HAP-1 (cell line): ENCODE data around the gene PLIN5.

Experiments
- DNase-seq, 2 experiments: peaks; one replicate each; pipeline ENCODE4 v3.0.0-alpha.2; 2016 to 2020; ENCODE audit warnings: low spot score in 2 of 2
- H3K27me3 ChIP-seq: fragments of 250-450 bp; sonication (Bioruptor Pico); 2 replicates; pipeline ENCODE4 v1.5.1; 2020; ENCODE audit warnings: low read depth, mild to moderate bottlenecking, moderate library complexity
- H3K36me3 ChIP-seq: fragments of 250-450 bp; sonication (Bioruptor Pico); replicated peaks from 2 replicates; pipeline ENCODE4 v1.5.1; 2020; ENCODE audit warnings: mild to moderate bottlenecking
- H3K4me1 ChIP-seq: fragments of 250-450 bp; sonication (Bioruptor Pico); 2 replicates; pipeline ENCODE4 v1.5.1; 2020; ENCODE audit warnings: mild to moderate bottlenecking
- H3K4me3 ChIP-seq: fragments of 250-450 bp; sonication (Bioruptor Pico); 2 replicates; pipeline ENCODE4 v1.5.1; 2020; ENCODE audit warnings: mild to moderate bottlenecking, moderate library complexity
- H3K9me3 ChIP-seq: fragments of 250-450 bp; sonication (Bioruptor Pico); 2 replicates; pipeline ENCODE4 v1.5.1; 2020; ENCODE audit warnings: mild to moderate bottlenecking, moderate library complexity
- in situ Hi-C: fragments of 300-500 bp; cut with MboI; formaldehyde crosslinking; loops from 3 replicates; pipeline ENCODE4 v1.14.3; 2020; ENCODE audit warnings: low sequenced_read_pairs, inconsistent platforms, mixed read lengths

The PLIN5 gene

GRCh38 chr19:4504891-4505569, 30.0 kb downstream of the PLIN5 start:
- H3K4me3 ChIP-seq = no peak overlapping the region
- H3K9me3 ChIP-seq = no peaks in the 10 kb centered on the region
- H3K36me3 ChIP-seq = peaks cover 17% of the 10 kb centered on the region
- in situ Hi-C loops = no loop called here
- no peaks in the 10 kb centered on the region for H3K4me1 ChIP-seq
- no peak for DNase-seq
- no peaks in the 10 kb centered on the region for H3K27me3 ChIP-seq

GRCh38 chr19:4504297-4504701, 30.7 kb downstream of the PLIN5 start:
- H3K36me3 ChIP-seq = peaks cover 21% of the 10 kb centered on the region
- in situ Hi-C loops = no loop called here

GRCh38 chr19:4503825-4504170, 31.2 kb downstream of the PLIN5 start:
- no peak for DNase-seq
- no peaks in the 10 kb centered on the region for H3K4me1 ChIP-seq
- no peaks in the 10 kb centered on the region for H3K9me3 ChIP-seq
- H3K4me3 ChIP-seq = no peak overlapping the region
- H3K27me3 ChIP-seq = no peaks in the 10 kb centered on the region
- H3K36me3 ChIP-seq = peaks cover 24% of the 10 kb centered on the region
- in situ Hi-C loops = no loop called here

More at GRCh38 chr19:4504297-4504701, 30.7 kb downstream of the PLIN5 start:
- no peaks in the 10 kb centered on the region for H3K9me3 ChIP-seq
- no peaks in the 10 kb centered on the region for H3K27me3 ChIP-seq
- no peaks in the 10 kb centered on the region for H3K4me1 ChIP-seq
- no peak overlapping the region for H3K4me3 ChIP-seq
- no peak for DNase-seq

GRCh38 chr19:4503132-4503824, 31.7 kb downstream of the PLIN5 start:
- peaks cover 29% of the 10 kb centered on the region for H3K36me3 ChIP-seq
- in situ Hi-C loops = no loop called here
- H3K4me3 ChIP-seq = no peak overlapping the region
- DNase-seq = no peak
- H3K27me3 ChIP-seq = no peaks in the 10 kb centered on the region
- no peaks in the 10 kb centered on the region for H3K9me3 ChIP-seq
- H3K4me1 ChIP-seq = no peaks in the 10 kb centered on the region

GRCh38 chr19:4502282-4503131, 32.5 kb downstream of the PLIN5 start:
- Histone ChIP-seq H3K27me3 (no peaks in the 10 kb centered on the region), H3K4me3 (no peak overlapping the region), H3K4me1 (no peaks in the 10 kb centered on the region), H3K9me3 (no peaks in the 10 kb centered on the region), H3K36me3 (peaks cover 37% of the 10 kb centered on the region)
- DNase-seq = no peak
- in situ Hi-C loops = no loop called here

- Histone ChIP-seq H3K36me3 (peaks cover 40% of the 10 kb centered on the region), H3K4me1 (no peaks in the 10 kb centered on the region), H3K27me3 (no peaks in the 10 kb centered on the region), H3K4me3 (no peak overlapping the region), H3K9me3 (no peaks in the 10 kb centered on the region)
- DNase-seq = no peak
- in situ Hi-C loops = no loop called here
These were observed 33.3 kb downstream of the PLIN5 start for GRCh38 chr19:4501691-4502090.

DNA sequence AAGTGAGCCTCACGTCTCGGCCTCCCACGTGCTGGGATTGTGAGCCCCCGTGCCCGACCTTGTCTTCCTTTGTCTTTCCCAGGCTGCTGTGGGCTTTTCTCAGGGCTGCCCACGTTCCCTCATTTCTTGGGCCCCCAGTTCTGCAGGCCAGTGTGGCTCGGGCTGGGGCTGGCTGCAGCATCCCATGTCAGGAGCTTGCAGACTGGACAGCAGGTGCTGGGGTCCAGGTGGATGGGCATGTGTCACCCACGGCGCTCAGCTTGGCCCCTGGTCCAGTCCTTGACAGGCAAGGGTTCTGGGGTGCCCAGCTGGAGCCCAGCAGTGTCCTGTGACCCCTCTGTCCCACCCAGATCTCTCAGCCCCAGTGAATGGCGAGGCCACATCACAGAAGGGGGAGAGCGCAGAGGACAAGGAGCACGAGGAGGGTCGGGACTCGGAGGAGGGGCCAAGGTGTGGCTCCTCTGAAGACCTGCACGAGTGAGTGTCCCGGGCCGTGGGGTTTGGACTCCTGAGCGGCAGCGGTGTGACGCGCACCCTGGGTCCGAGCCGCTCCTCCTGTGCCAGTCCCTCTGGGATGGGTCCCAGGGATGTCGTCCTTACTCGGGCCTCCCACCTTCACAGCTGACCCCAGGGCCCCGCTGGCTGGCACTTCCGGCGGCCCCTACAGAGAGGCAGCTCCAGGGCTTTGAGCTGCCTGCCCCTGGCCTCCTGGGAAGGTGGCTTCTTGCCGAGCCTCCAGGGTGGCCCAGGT, 34.0 kb downstream of the PLIN5 start:
- Histone ChIP-seq H3K27me3 (no peaks in the 10 kb centered on the region), H3K4me1 (no peaks in the 10 kb centered on the region), H3K36me3 (peaks cover 40% of the 10 kb centered on the region), H3K4me3 (no peak overlapping the region), H3K9me3 (no peaks in the 10 kb centered on the region)
- no peak for DNase-seq
- in situ Hi-C loops = no loop called here

DNA sequence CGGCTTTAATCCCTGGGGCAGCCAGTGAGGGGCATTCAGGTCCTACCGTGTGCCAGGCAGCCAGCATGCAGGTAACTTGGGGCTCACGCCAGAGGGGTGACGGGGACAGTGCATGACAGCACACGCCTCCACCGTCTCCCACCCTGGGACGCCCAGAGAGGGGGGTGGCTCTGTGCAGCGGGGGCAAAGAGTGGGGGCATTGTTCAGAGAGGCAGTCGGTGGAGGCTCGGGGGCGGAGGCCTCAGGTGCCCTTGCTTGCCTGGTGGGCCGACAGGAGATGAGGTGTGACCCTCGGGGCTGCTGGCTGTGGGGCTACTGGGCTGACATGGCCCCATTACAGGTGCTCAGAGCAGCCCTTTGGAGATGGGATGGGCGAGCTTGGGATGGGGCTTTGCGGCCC, 35.2 kb downstream of the PLIN5 start:
- DNase-seq = no peak
- in situ Hi-C loops = no loop called here
- H3K4me1 ChIP-seq = no peaks in the 10 kb centered on the region
- no peaks in the 10 kb centered on the region for H3K27me3 ChIP-seq
- H3K4me3 ChIP-seq = no peak overlapping the region
- peaks cover 38% of the 10 kb centered on the region for H3K36me3 ChIP-seq
- H3K9me3 ChIP-seq = no peaks in the 10 kb centered on the region

DNA sequence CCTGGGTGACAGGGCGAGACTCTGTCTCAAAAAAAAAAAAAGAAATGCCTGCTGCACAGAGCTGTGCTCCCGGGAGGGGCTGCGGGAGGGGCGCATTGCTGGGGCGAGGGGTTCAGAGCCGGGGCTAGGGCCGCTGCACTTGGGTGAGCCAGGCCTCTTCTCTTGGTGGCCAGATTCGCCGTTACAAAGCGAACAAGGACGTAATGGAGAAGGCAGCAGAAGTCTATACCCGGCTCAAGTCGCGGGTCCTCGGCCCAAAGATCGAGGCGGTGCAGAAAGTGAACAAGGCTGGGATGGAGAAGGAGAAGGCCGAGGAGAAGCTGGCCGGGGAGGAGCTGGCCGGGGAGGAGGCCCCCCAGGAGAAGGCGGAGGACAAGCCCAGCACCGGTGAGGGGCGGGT, 35.7 kb downstream of the PLIN5 start:
- H3K4me3 ChIP-seq = no peak overlapping the region
- in situ Hi-C loops = no loop called here
- no peaks in the 10 kb centered on the region for H3K27me3 ChIP-seq
- H3K36me3 ChIP-seq = peaks cover 41% of the 10 kb centered on the region
- H3K9me3 ChIP-seq = no peaks in the 10 kb centered on the region
- H3K4me1 ChIP-seq = no peaks in the 10 kb centered on the region
- DNase-seq = no peak

GRCh38 chr19:4498694-4499093, 36.3 kb downstream of the PLIN5 start:
- no peak overlapping the region for H3K4me3 ChIP-seq
- in situ Hi-C loops = no loop called here
- H3K4me1 ChIP-seq = no peaks in the 10 kb centered on the region
- H3K9me3 ChIP-seq = no peaks in the 10 kb centered on the region
- no peaks in the 10 kb centered on the region for H3K27me3 ChIP-seq
- peaks cover 46% of the 10 kb centered on the region for H3K36me3 ChIP-seq
- no peak for DNase-seq

DNA sequence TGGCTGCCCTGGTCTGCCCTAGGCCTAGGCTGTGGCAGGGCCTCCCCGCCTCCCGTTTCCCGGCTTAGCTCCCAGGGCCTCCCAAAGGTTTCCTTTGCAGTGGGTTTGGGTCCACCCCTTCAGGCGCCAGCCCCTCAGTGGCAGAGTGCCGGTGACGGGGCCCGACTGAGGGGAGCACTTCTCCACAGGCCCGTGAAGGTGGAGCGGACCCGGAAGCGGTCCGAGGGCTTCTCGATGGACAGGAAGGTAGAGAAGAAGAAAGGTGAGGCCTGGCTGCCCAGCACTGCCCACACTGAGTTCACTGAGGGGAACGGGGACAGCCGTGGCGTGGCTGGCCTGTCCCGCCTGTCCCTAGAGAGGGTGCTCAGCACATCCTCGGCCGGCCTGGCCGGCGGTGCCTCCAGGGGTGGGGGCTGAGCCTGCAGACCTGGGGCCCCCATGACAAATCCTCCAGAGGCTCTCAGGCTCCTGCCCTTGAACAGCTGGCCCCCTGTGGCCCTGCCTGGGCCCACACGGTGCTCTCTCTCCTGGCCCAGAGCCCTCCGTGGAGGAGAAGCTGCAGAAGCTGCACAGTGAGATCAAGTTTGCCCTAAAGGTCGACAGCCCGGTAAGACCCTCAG, 37.1 kb downstream of the PLIN5 start:
- H3K27me3 ChIP-seq = no peaks in the 10 kb centered on the region
- no peak for DNase-seq
- no peaks in the 10 kb centered on the region for H3K9me3 ChIP-seq
- H3K36me3 ChIP-seq = peaks cover 50% of the 10 kb centered on the region
- in situ Hi-C loops = no loop called here
- H3K4me3 ChIP-seq = no peak overlapping the region
- H3K4me1 ChIP-seq = no peaks in the 10 kb centered on the region

DNA sequence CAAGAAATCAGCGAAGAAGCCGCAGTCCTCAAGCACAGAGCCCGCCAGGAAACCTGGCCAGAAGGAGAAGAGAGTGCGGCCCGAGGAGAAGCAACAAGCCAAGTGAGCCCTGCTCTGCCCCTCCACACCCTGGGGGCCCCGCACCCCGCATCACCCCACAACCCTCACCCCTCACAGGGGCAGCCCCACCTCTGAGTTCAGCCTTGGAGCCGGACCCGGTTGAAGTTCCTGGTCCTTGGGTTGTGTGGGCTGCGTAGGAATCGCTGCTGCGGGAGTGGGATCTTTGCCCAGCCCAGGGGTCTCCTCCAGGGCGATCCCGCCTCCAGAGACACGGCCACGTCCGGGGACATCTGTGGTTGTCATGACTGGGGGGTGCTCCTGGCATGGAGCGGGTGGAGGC, 38.7 kb downstream of the PLIN5 start:
- Histone ChIP-seq H3K4me1 (no peaks in the 10 kb centered on the region), H3K36me3 (peaks cover 60% of the 10 kb centered on the region), H3K9me3 (no peaks in the 10 kb centered on the region), H3K27me3 (no peaks in the 10 kb centered on the region), H3K4me3 (no peak overlapping the region)
- no peak for DNase-seq
- in situ Hi-C loops = no loop called here

DNA sequence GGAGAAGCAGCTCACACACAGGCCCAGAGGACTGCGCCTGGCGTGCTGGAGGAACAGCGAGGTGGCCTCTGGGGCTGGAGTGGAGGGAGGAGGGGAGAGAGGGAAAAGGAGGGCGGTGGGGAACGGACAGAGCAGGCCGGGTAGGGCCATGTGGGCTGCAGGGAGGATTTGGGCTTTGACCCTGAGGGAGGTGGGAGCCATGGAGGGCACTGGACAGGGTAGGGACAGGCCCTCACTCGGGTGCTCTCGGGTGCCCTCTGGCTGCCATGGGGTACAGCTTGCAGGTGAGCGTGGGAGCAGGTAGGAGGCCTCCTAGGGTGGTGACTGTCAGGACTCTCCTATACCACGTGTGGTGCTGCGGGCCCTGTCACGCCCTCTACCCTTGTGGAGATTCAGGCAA, 39.6 kb downstream of the PLIN5 start:
- Histone ChIP-seq H3K4me1 (no peaks in the 10 kb centered on the region), H3K36me3 (peaks cover 53% of the 10 kb centered on the region), H3K27me3 (no peaks in the 10 kb centered on the region), H3K4me3 (no peak overlapping the region), H3K9me3 (no peaks in the 10 kb centered on the region)
- in situ Hi-C loops = no loop called here
- DNase-seq = no peak
